Nephron progenitor cell (in vitro differentiated cells): ENCODE results near the gene RUNX2.

Experiments
- DNase-seq: peaks from one replicate; pipeline ENCODE4 v3.0.0; 2021
- H3K27ac Mint-ChIP-seq: 2 replicates; pipeline ENCODE4 v1.8.0; 2021; ENCODE audit warnings: mild to moderate bottlenecking, moderate library complexity, mixed read lengths
- H3K27me3 Mint-ChIP-seq: 2 replicates; pipeline ENCODE4 v1.8.0; 2021; ENCODE audit warnings: mild to moderate bottlenecking, low read depth, mixed read lengths; ENCODE audit not compliant: poor library complexity
- H3K36me3 Mint-ChIP-seq: 2 replicates; pipeline ENCODE4 v1.8.0; 2021; ENCODE audit warnings: low read depth, mixed read lengths
- H3K4me1 Mint-ChIP-seq: 2 replicates; pipeline ENCODE4 v1.8.0; 2021; ENCODE audit warnings: mixed read lengths
- H3K4me3 Mint-ChIP-seq: 2 replicates; pipeline ENCODE4 v1.8.0; 2021; ENCODE audit warnings: mild to moderate bottlenecking, moderate library complexity, mixed read lengths
- H3K9me3 Mint-ChIP-seq: 2 replicates; pipeline ENCODE4 v1.8.0; 2021; ENCODE audit warnings: mild to moderate bottlenecking, moderate library complexity, mixed read lengths
- CTCF ChIP-seq: fragments of 200-600 bp; sonication (generic); IDR thresholded peaks from 2 replicates; pipeline ENCODE4 v1.5.0; 2021; ENCODE audit warnings: antibody characterized with exemption

Gene RUNX2

GRCh38 chr6:45382391-45382790 lies 54.3 kb downstream of the RUNX2 start:
- H3K27me3 Mint-ChIP-seq = peaks cover 8% of the 10 kb centered on the region
- H3K4me1 Mint-ChIP-seq = peaks cover 12% of the 10 kb centered on the region
- no peak overlapping the region for H3K27ac Mint-ChIP-seq
- H3K4me3 Mint-ChIP-seq = no peak overlapping the region
- no peaks in the 10 kb centered on the region for H3K36me3 Mint-ChIP-seq
- no peak for DNase-seq
- H3K9me3 Mint-ChIP-seq = no peaks in the 10 kb centered on the region
- no peak for TF ChIP-seq CTCF

- DNase-seq = no peak
- H3K9me3 Mint-ChIP-seq = peaks cover 1% of the 10 kb centered on the region
- peaks cover 3% of the 10 kb centered on the region for H3K27me3 Mint-ChIP-seq
- H3K4me3 Mint-ChIP-seq = no peak overlapping the region
- no peaks in the 10 kb centered on the region for H3K36me3 Mint-ChIP-seq
- no peaks in the 10 kb centered on the region for H3K4me1 Mint-ChIP-seq
- no peak overlapping the region for H3K27ac Mint-ChIP-seq
- no peak for TF ChIP-seq CTCF
Measured at GRCh38 chr6:45386501-45386900, 58.4 kb downstream of the RUNX2 start.

- Mint-ChIP-seq H3K4me3 (no peak overlapping the region), H3K27ac (no peak overlapping the region), H3K36me3 (no peaks in the 10 kb centered on the region), H3K27me3 (peaks cover 2% of the 10 kb centered on the region), H3K4me1 (no peaks in the 10 kb centered on the region), H3K9me3 (peaks cover 3% of the 10 kb centered on the region)
- no peak for DNase-seq
- no peak for TF ChIP-seq CTCF
Measured at GRCh38 chr6:45387236-45387635, 59.1 kb downstream of the RUNX2 start.

- Mint-ChIP-seq H3K4me1 (no peaks in the 10 kb centered on the region), H3K27me3 (peaks cover 2% of the 10 kb centered on the region), H3K27ac (no peak overlapping the region), H3K9me3 (peaks cover 11% of the 10 kb centered on the region), H3K36me3 (peaks cover 8% of the 10 kb centered on the region), H3K4me3 (no peak overlapping the region)
- TF ChIP-seq CTCF = no peak
- no peak for DNase-seq
Measured at GRCh38 chr6:45388328-45388727, 60.2 kb downstream of the RUNX2 start.

GRCh38 chr6:45394586-45395095 lies 66.5 kb downstream of the RUNX2 start:
- H3K27ac Mint-ChIP-seq = no peak overlapping the region
- peaks cover 23% of the 10 kb centered on the region for H3K9me3 Mint-ChIP-seq
- H3K4me1 Mint-ChIP-seq = peaks cover 6% of the 10 kb centered on the region

More at GRCh38 chr6:45394586-45395095, 66.5 kb downstream of the RUNX2 start:
- no peak for DNase-seq
- TF ChIP-seq CTCF = no peak
- H3K4me3 Mint-ChIP-seq = no peak overlapping the region
- peaks cover 15% of the 10 kb centered on the region for H3K36me3 Mint-ChIP-seq
- peaks cover 10% of the 10 kb centered on the region for H3K27me3 Mint-ChIP-seq
